HG03565 (cell line): ENCODE data around the gene SMIM36.
"Not testable (repeated sequence)": the region's sequence is repeated elsewhere in the genome, so short reads cannot be mapped to it uniquely, and the experiment has no call there.

Source experiments
- ATAC-seq: cut with Tn5 transposase; IDR thresholded peaks from one replicate; pipeline ENCODE4 v1.9.1; 2021; ENCODE audit warnings: mild to moderate bottlenecking, moderate library complexity; ENCODE audit not compliant: unreplicated experiment

SMIM36 gene

GRCh38 chr17:55510986-55511721, at the start of gene SMIM36:
SMIM36 (minus strand) TSS chr17:55511452.
- no peak for ATAC-seq

DNA sequence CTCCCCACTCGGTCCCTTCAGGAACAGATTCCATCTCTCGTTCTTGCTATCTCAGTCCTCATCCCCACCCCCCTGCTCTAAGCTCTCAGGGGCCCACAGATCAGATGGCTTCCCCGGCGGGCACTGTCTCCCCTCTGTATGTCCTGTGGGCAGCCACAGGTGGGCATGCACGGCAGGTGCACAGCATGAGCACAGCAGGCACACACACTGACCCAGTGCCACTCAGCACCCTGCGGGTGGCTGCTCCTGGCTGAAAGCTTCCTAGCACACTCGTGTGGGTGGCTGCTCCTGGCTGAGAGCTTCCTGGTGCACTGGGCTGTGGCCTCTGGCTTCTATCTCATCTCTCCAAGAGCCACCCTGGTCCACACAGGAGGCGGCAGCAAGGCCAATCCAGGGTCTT, 44.5 kb upstream of the SMIM36 start:
- ATAC-seq, result no peak

GRCh38 chr17:55549140-55549539, 37.9 kb upstream of the SMIM36 start:
- no peak for ATAC-seq

GRCh38 chr17:55546991-55547664, 35.9 kb upstream of the SMIM36 start:
- ATAC-seq, result no peak

DNA sequence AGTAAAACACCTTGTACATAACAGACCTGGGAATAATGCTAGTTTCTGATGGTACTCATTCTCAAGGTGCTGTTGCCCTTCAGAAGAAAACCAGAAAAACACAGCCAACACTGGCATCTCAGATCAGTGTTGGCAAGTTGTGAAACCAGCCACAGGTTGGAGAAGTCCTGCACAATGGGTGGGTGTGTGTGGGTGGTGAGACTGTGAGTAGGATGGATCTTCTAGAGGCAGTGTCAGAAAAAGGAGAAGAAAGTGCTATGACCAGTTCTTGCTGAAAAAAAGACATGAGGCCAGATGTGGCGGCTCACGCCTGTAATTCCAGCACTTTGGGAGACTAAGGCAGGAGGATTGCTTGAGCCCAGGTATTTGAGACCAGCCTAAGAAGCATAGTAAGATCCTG, 35.2 kb upstream of the SMIM36 start:
- ATAC-seq, result no peak

DNA sequence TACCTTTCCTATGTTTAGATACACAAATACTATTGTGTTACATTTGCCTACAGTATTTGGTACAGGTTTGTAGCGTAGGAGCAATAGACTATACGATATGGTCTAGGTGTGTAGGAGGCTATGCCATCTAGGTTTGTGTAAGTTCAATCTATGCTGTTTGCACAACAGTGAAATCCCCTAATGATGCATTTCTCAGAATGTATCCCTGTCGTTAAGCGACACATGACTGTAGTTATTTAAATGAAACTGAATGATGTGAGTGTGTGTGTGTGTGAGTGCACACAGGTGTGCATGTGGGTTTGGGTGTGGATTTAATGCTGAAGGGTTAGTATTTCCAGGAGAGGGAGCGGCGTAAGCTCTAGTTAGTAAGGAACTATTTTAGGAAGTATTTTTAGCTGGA, 34.6 kb upstream of the SMIM36 start:
- no peak for ATAC-seq

GRCh38 chr17:55543709-55544108, 32.5 kb upstream of the SMIM36 start:
- ATAC-seq, result no peak

DNA sequence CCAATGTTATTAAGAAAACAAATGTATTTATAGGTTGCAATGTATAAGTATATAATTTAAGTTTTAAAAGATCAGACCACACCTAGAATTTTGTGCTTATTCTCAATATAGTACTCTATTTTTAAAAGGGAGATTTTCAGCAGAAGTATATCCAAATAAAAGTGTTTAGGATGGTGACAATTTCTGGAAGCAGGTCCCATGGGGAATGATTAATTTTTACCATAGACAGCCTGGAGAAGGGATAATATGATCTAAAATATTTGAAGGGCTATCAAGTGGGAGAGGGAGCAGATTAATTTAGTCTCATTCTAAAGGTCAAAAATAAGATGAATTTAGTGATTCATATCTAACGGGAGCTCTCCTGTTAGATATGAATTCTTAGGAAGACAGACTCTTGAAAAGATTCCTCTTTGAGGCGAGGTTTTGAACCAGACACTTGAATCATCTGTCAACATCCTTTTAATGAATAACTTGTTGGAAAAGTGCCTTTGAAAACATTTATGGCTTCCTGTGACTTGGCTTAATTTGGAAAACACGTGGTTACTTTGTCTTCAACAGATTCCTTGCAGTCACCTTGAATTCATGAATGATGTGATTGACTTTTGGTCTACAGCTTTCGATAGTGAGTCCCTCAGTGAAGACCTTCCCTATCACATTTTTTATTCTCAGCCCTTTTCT, 29.3 kb upstream of the SMIM36 start:
- no peak for ATAC-seq

GRCh38 chr17:55536205-55536604, 25.0 kb upstream of the SMIM36 start:
- ATAC-seq, result no peak

GRCh38 chr17:55533608-55534007, 22.4 kb upstream of the SMIM36 start:
- no peak for ATAC-seq

- ATAC-seq, result no peak
Measured at GRCh38 chr17:55532670-55533069, 21.4 kb upstream of the SMIM36 start.

DNA sequence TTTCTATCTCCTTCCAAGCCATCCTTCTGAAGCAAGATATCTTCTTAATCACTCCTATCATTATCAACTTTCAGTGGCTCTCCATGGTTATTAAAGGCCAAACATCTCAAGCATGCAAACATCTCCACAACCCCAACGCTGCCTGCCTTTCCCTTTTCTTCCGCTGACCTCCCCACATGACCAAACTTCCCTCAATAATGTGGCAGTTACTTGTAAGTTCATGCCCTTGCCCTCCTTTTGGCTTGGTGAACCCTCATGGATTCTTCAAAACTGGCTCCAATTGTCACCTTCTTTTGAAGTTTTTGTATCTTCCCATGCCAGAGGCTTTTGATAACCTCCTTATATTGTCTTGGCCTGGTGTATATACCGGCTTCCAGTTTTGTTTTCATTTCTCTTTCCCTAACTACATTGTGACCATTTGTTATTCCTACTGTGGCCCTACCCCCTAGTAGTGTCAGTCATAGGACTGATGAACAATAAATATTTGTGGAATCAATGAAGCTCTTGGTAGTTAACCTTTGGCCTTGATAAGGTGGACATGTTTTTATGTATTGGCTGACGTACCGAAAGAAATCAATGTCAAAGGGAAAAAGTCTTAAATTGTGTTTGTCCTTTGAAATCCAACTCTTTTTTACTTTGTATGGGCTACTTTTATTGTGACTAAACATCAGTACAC, 19.9 kb upstream of the SMIM36 start:
- no peak for ATAC-seq

GRCh38 chr17:55530064-55530463, 18.8 kb upstream of the SMIM36 start:
- ATAC-seq, result no peak

- no peak for ATAC-seq
Measured at GRCh38 chr17:55527540-55528118, 16.4 kb upstream of the SMIM36 start.

GRCh38 chr17:55524440-55525220, 13.4 kb upstream of the SMIM36 start:
- peak; percentile 74 for ATAC-seq

GRCh38 chr17:55523032-55523431, 11.8 kb upstream of the SMIM36 start:
- not testable (repeated sequence) for ATAC-seq

DNA sequence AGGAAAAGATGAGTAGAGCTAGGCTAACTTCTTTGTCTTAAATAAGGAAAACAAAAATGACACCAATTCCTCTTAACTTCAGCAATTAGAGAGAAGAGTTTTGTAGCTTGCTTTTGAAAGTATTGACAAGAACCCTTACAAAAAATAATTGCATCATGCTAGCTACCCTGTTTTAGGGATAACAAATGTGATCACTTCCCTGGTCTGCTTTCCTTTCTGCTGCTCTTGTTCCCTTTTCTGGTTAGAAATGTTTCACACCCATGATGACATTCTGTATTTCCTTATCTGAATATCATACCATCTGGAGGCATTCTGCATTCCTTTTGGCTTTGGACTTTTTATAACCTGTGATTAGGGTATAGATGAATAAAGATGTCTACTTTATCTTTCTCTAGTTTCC, 9.9 kb upstream of the SMIM36 start:
- ATAC-seq, result no peak

- no peak for ATAC-seq
Measured at GRCh38 chr17:55520402-55520801, 9.2 kb upstream of the SMIM36 start.

- ATAC-seq, result no peak
Measured at GRCh38 chr17:55518510-55518909, 7.3 kb upstream of the SMIM36 start.

DNA sequence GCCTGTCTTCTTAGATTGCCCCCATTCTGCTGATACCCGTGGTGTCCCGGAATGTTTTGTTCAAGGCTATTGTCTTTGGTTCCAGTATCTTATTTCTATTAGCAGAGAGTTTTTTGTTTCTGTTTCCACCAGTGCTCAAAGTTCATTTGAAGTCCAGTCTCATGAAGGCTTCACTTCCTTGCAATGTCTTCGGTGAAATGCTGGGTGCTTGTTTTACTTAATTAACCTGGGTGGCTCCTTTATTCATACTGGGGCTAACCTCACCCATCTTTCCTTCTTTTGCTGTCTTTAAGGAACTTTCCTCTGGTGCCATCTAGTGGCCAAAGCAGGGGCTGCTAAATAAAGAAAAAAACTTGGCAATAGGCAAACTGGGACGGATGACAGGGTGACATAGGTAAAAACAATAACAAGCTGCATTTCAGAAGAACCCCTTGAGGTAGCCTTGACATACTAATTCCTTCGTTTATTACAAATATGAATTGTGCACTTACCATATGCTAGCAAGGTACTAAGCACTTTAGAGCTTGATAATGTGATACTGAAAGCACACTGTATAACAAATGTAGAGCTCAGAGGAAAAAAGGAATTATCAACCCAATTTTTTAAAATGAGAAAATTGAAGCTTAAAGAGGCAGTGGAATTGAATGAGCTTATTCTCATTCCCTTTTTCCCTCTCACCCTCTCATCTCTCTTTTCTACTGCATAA, 2.8 kb upstream of the SMIM36 start:
- peak; percentile 70 for ATAC-seq
